NB4 (cell line): ENCODE measurements around the gene DAPK3.
"Not testable (repeated sequence)": the region's sequence is repeated elsewhere in the genome, so short reads cannot be mapped to it uniquely, and the experiment has no call there.

Experiments used
- DNase-seq: peaks from one replicate; pipeline ENCODE4 v3.0.0; 2010; ENCODE audit warnings: low read depth
- H3K4me3 ChIP-seq: one replicate; pipeline ENCODE4 v1.5.1; 2011; ENCODE audit warnings: mild to moderate bottlenecking, low read depth, low read length, moderate library complexity
- CTCF ChIP-seq: IDR thresholded peaks from one replicate; pipeline ENCODE4 v1.5.1; 2012; ENCODE audit warnings: low read depth, low read length
- MAX ChIP-seq: IDR thresholded peaks from 2 replicates; pipeline ENCODE4 v1.6.1; 2011; ENCODE audit warnings: low read depth, low read length
- MYC ChIP-seq: IDR thresholded peaks from 2 replicates; pipeline ENCODE4 v1.6.1; 2011; ENCODE audit warnings: low read depth, low read length
- POLR2A ChIP-seq: IDR thresholded peaks from 2 replicates; pipeline ENCODE4 v1.6.1; 2011; ENCODE audit warnings: mild to moderate bottlenecking; ENCODE audit not compliant: insufficient read length; ENCODE audit errors: extremely low read depth

The DAPK3 gene

GRCh38 chr19:3968556-3969434, 2.1 kb downstream of the DAPK3 start:
- no peak overlapping the region for H3K4me3 ChIP-seq
- TF ChIP-seq MAX (no peak), POLR2A (no peak)
- peak; percentile 16 for DNase-seq

GRCh38 chr19:3967983-3968382, 2.9 kb downstream of the DAPK3 start:
- not testable (repeated sequence) for H3K4me3 ChIP-seq, DNase-seq

GRCh38 chr19:3966051-3967017, 4.6 kb downstream of the DAPK3 start:
- DNase-seq, result no peak
- no peak for TF ChIP-seq MYC
- no peak for TF ChIP-seq MAX
- TF ChIP-seq CTCF, result no peak
- TF ChIP-seq POLR2A, result no peak
- no peak overlapping the region for H3K4me3 ChIP-seq

- no peak overlapping the region for H3K4me3 ChIP-seq
- TF ChIP-seq MYC, result no peak
- DNase-seq, result no peak
Observed at GRCh38 chr19:3964256-3965194, 6.4 kb downstream of the DAPK3 start.

- H3K4me3 ChIP-seq, result no peak overlapping the region
- TF ChIP-seq MAX, result no peak
- no peak for TF ChIP-seq POLR2A
- no peak for TF ChIP-seq MYC
- no peak for TF ChIP-seq CTCF
- no peak for DNase-seq
Observed at GRCh38 chr19:3963458-3964255, 7.2 kb downstream of the DAPK3 start.

- H3K4me3 ChIP-seq, result no peak overlapping the region
- DNase-seq, result no peak
- TF ChIP-seq MAX, result no peak
- no peak for TF ChIP-seq MYC
- no peak for TF ChIP-seq POLR2A
- TF ChIP-seq CTCF, result no peak
Observed at GRCh38 chr19:3961007-3961406, 9.9 kb downstream of the DAPK3 start.
